HG03469 (cell line): Measurements from ENCODE around the gene CDH13.

Source experiments
- ATAC-seq: cut with Tn5 transposase; IDR thresholded peaks from one replicate; pipeline ENCODE4 v1.9.1; 2021; ENCODE audit warnings: mild to moderate bottlenecking, moderate library complexity, moderate number of reproducible peaks; ENCODE audit not compliant: unreplicated experiment

Gene CDH13

DNA sequence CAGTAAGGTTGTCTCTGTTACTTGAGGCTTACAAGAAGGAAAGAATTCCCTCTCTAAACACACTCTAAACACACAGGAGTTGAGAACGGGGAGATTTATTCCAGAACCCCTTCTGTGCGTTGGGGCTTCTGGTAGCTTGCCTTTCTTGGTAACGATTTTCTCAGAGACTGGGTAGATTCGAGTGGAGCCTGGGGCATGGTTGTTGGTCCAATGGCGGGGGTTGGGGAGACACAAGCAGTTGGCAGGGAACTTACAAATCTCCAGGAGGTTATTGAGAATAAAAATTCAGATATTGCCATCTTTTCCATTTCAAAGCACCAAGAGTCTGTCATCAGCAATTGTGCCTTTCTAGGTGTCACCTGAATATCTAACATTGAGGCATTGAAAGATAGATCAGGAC lies 251.7 kb downstream of the CDH13 start:
- no peak for ATAC-seq

DNA sequence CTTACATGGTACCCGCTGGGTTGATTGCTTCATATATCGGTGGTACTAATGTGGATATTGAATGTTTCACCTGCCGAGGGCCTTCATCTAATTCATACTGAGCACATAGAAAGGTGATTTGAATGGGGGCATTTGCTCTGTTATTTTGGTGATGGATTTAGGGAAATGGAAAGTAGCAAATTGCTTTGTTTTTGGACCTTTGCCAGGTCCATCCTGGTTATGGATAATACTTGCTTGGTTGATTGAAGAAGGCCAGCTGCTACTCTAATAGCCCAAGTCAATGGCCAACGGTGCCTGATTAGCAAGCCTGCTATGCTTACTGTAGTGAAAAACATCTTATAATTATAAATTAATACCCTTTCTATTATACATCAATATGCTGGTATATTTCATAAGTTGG lies 253.6 kb downstream of the CDH13 start:
- ATAC-seq = no peak

DNA sequence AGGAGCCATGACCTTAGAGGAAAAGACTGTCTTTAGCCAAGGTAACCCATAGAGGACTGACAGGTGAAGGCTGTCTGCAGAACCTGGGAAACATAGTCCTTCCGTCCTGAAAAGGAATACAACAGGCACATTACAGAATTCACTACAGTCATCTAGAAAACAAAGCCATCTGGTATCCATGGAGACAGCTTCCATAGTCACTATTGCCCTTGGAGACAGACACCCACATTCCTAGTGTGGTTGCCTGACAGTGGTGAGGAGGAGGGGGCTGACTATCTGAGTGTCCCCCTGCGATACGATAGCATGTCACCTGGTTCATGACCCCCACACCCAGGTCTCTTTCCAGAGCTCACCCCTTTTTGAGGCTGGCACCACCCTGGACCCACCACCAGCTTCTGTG lies 254.7 kb downstream of the CDH13 start:
- ATAC-seq = no peak

DNA sequence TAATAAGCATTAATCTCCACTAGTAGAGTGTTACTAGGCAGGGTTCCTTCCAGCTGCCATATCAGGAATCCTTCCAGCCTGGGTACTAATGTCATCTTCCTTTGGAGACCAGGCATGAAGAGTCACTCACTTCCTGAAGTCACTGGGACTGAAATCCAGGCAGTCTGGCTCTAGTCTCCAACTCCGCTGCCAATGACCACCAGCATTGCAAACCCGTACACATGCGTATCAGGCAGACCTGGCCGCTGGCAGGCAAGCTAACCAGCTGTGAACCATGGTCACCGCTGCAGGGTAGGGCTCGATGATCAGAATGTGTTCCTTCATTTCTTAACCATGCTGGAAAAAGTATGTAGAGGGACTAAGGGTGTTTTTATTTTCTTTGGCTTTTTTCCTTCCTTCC lies 255.5 kb downstream of the CDH13 start:
- no peak for ATAC-seq

DNA sequence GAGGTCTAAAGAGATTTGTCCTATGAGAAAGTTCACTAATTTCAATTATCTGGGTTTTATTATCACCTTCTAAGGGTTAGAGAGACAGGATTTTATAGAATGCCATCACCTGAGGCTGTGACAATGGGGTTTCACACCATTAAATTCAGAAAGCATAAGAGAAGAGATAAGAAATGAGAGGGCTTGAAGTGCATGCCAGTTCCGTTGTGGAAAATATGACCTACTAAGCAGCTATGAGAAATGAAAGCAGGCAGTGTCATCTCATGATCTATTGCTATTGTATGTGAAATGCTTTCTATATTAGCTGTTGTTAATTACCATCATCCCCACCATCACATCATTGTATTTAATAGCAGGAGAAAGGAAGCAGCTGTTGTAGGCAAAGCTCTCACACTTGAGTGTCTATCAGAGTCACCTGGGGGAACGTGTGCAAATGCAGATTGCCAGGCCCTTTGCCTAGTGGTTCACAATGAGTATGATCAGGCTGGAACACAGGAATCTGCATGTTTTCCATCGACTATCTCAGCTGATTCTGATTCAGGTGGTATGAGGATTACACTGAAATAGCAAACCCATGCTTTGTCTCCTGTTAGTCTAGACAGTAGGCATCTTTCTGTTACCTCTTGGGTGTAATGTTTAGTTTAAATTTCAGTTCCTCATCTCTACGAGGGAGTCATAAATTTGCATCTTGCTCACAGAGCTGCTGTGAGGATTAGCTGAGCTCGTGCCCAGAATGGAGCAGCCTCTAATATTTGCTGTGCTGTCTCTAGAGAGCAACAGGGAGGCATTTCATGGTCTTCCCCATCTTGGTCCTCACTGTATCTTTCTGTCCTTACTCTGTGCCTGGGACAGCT lies 256.4 kb downstream of the CDH13 start:
- peak; percentile 52 for ATAC-seq

DNA sequence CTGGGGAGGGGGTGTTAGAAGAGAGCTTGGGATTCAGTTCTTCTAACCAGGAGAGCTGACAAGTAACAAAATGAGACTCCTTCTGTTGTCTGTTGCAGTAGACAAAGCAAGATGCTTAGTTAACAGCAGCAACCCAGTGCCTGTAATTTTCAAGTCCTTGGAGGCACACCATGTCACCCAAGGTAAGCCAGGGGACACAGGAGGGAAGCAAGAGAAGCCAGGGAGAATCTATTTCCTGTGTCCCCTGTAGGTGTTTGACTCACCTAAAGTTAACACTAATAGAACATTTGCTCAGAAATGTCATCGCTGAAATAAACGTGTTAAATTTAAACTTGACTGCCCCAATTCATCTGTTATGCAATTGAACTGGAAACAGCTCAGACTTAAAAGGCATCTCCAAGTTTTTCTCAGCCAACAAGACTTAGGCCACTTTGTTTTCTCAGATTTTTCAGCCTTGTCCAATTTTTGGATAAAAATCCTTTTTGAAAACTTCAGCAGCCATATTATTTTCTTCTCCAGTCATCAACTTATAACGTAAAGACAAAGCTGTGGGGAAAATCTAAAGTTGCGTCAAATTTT lies 257.6 kb downstream of the CDH13 start:
- no peak for ATAC-seq

DNA sequence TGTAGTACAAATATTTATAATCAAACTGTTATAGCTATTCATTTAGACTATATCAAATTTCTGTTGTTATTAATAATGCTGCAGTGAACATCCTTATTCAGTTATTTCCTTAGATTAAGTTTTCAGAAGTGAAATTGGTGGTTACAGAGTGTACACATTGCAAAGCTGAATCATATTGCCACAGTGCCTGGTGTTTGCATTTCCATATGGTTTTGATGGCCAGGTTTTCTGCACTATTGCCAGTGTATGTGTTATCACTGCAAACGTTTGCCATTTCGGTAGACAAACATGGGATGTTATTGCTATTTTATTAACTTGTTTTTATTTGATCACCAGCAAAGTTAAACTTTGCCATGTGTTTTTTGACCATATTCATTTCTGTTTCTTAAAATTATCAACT lies 259.4 kb downstream of the CDH13 start:
- ATAC-seq = no peak

DNA sequence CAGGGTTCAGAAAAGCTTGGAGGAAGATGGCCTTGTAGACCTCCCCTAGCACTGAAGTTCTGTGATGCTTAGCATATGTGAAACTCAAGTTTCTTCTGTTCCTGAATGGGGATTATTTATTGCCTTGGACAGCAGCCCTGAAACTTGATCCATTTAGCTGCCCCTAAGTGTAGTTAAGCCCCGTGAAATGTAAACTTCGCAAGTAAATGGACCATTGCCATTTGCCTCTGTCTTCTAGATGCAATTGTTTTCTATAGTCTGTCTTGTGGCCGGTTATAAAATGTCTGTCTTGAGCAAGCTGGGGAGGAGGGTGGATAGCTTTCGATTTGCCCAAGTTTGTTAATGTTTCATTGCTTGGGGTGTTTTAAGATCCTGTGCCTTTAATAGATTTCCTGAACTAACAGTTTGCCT lies 261.8 kb downstream of the CDH13 start:
- no peak for ATAC-seq

DNA sequence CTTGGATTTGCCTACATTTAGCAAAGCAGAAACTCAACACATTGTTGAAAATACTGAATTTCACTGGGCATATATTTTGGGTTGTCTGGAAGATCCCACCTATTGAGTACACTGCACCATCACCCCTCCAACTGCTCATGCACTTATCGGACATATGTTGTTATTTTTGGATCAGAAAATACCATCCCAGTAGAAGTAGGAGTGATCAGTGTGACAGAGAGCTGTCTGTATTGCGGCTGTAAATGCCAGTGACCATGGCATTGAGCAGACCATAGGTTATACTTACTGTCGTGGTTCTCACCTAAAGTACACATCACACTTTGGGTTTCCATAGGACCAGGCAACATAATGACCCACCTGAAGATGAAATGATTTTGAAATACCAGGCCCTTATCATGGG lies 264.7 kb downstream of the CDH13 start:
- ATAC-seq = no peak

DNA sequence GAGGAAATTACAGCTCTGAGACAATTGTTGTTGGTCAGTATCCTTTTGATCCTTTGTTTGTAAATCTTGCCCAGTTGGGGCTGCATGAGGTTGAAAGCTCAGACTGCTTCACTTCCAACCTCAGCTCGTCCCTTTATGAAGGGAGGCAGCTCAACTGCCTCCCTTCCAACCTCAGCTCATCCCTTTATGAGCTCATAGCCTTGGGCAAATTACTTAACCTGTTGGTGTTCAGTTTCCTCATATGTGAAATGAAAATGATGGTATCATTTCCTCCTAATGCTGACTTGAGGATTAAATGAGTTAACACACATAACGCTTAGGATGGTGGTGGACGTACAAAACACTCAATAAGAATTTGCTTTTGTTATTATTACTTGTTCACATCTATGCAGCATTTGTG lies 265.1 kb downstream of the CDH13 start:
- ATAC-seq = no peak

DNA sequence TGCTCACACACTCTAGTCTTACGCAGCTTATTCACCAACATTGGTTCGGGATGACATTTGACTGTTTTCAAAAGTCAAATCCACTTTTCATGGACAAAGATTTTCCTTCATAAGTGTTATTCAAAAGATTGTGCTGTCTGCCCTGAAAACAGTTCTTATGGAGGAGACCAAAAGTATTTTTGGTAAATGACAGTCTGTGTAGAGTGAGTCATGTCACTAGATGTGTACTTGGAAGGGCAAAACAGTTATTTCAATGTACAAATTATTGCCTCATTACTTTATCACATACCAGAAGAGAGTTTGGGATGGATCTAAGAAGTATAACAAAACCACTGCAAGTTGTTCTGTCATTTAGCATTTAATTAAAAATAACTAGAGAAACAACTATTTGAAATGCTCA lies 265.6 kb downstream of the CDH13 start:
- ATAC-seq = no peak

DNA sequence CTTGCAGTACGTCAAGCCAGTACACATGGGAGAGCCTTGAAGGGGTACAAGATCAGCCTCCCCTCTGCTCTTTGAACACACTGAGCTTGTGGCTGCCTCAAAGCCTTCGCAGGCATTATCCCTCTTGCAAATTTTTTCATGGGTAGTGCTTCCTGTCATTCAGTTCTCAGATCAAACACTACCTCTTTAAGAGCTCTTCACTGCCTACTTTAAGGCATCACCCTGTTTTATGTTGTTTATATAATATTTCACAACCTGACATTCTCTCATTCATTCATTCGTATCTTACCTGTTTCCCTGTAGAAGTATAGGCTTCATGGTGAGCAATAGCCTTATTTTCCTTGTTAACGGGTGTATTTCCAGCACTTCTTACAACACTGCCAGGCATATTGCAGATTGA lies 269.1 kb downstream of the CDH13 start:
- ATAC-seq = no peak

DNA sequence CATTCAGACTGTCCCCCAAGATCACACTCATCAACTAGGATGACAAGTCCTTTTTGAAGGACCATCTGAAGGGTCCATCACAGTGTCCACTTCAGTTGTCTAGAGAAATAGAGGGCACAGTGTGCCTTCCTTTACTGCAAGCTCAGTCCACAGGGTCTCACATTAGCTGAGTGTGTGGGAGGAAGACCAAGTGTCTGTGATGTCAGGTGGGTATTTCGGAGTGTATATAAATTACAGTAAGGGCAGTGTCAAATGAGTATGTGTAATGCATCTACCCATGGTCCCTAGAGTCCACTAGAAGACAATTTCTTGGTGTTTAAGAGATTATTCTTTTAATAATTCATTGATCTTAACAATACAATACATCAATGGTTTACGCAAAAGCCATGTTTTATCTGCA lies 272.2 kb downstream of the CDH13 start:
- ATAC-seq = no peak

DNA sequence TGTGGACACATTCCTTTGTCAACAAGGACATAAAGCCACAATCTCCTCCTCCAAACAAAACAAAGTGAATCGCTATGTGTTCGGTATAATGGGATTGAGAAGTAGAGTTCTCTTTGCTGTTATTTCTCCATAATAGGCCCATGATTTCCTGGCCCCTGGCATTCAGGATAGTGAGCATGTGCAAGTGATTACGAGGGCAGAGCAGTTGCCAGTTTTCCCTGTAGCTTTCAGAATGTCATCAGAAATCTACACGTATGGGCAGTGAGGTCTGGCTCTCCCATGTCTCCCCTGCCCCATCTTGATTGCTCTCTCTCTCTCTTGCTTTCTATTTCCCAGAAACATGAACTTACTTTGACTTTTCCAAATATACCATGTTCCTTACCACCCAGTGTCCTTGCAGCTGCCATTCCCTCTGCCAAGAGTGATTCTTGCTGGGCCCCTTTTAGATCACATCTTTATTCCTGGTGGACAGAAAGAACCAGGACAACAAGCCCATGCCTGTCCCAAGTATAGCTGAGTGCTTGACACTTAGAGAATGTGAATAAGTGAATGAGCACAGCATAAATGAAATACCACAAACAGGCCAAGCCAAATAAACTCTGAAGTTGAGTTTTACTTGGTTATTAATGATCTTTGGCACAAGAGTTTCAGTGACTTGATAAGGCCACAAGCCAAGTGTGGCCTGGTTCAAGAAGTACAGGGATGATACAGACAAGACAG lies 273.1 kb downstream of the CDH13 start:
- ATAC-seq = no peak

DNA sequence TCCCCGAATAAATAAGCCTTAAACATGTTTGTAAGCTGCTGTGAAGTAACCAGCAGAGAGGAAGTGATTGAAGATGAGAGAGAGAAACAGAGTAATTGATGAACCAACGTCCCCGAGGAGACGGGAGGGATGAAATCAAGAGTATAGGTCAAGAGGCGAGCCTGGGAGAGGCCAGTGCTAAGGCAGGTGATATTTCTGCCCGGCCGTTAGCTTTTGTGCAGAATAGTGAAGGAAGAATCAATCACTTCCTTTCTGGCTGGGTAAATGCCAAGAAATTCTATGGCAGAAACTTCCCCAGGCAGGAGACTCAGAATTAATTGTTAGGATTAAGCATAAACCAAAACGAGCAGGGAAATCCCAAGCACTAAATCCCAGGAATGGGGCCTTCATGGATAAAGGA lies 273.8 kb downstream of the CDH13 start:
- no peak for ATAC-seq

DNA sequence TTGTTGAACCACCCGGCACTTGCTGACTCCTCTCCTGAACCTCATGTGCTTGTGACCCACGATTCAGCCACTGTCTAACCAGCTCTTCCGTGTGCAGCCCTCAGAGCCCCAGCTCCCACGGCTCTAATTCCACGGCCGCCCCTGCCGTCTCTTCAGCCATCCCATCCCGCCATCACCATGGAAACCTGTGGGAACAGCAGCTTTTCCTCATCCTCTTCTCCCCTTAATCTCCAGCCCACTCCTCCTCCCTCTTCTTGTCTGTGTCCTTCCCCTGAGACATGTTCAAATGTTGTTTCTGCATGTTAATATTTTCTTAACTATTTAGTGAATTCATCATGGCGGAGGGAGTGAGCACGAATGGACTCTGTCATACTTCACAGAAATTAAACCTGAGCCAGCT lies 285.2 kb downstream of the CDH13 start:
- ATAC-seq = no peak

DNA sequence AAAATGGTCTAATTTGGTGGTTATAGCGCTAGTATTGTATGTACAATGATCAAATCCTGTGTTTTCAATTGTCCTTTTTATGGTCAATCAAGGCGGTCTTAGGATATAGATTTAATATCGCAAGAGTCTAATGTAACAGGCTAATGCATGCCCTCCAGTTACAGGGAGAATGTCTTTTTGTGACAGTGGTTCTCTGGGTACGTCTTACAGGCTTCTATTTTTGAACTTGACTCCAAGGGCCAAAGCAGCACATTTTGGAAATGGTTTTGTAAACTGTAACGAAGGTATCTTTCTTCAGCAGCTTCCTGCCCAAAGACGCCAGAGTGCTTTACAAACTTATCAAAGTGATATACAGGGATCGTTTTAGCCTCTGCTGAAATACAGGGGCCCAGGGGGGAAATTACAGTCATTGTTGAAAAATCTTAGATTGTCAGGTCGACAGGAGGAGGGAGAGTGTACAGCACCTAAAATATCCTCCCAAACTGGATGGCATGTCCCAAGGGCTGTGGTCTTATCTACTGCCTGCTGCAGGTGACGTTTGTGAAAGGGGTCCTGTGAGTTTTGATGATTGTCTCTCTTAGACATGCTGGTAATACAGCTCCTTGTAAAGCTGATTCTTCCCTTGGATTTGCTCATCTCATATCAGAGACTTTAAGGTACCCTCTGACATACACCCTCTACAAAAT lies 288.5 kb downstream of the CDH13 start:
- ATAC-seq = no peak

DNA sequence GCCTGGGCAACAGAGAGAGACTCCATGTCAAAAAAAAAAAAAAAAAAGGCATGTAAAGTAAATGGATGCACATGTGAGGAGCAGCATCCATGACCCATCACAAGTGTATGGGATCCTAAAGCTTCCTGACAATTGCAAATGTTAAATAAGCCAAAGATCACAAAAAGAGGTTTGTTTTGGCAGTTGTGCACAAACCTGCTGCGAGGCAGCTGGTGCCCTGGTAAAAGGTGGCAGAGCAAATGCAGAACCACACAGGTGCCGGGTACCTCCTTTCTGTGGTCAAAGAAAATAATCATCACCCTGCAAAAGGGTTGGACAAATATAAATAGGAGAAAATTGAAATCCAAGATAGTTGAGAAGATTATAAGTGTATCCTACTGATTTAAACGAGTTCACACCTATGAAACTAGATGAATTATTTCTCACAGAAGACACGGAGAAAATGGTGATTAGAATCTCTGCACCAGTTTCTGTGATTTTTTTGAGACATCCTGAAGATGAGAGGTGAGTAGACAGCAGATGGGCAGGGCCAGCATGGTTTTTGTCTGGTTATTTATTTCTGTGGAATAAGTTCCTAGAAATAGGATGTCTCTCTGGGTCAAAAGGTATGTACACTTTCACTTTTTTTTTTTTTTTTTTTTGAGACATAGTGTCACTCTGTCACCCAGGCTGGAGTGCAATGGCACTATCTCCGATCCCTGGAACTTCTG lies 291.3 kb downstream of the CDH13 start:
- ATAC-seq = no peak

DNA sequence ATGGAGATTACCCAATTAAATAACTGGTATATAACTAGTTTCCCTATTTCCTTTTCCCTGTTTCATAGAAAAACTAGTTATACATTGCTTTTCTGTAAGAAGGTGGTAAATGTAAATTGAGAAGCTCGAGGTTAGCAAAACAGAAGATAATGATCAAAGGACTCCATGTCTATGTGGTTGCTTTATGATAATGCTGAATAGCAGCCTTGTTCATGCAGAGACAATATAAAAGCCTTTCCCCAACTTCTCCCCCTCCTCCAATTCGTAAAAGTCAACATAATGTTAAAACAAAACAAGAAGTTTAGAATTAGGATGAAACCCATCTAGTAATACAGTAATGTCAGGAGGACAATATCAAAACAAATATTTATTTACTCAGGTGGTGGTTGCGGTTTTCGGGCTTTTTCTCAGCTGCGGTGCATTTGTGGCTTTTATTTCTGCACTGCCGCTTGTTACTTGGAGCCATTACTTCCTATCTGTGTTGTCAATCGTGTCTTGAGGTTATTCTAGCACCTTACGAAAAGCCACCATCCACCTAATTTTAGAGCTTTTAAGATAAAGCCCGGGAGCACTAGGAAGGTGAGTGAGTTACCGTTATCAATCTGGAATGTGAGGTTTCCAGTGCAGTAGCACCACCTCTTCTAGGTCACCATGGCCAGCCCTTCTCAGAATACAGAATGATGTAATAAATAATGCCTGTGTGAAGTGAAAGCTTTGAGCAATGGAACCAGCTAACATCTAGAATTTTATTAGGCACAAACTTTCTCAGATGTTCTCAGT lies 297.5 kb downstream of the CDH13 start:
- ATAC-seq = no peak

DNA sequence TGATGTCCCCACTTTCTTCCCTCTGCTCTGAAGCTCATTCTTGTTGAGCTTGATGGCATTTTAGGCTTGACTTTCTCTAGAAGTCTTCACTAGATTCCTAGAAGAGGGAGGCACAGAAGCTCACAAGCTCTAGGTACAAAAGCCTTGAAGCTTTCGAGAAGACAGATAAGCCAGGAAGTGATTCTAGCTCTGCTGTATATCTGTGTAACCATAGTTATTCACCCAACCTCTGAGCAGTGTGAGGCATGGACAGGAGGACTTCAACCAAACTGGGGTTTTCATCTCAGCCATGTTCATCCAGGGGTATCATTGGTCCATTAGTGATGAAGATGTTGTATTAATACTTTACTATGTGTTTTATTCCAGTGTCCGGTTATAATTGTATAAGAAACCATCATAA lies 299.7 kb downstream of the CDH13 start:
- no peak for ATAC-seq
